Kidney epithelial cell (primary cell): ENCODE results near the gene VSIR. TPM values are rescaled to one million over a fixed set of nuclear protein-coding genes. Genes with fewer than 3 reads are reported as not detected.

Experiments used
- DNase-seq: peaks from one replicate; pipeline ENCODE4 v3.0.0-alpha.2; 2010; ENCODE audit warnings: low read depth
- H3K27me3 ChIP-seq: 2 replicates; pipeline ENCODE4 v1.6.0; 2011; ENCODE audit warnings: low read length; ENCODE audit not compliant: control insufficient read depth, insufficient read depth
- H3K36me3 ChIP-seq: 2 replicates; pipeline ENCODE4 v1.5.1; 2011; ENCODE audit warnings: low read length; ENCODE audit not compliant: control insufficient read depth, insufficient read depth
- H3K4me3 ChIP-seq: 2 replicates; pipeline ENCODE4 v1.5.1; 2011; ENCODE audit warnings: low read depth, mild to moderate bottlenecking, control low read depth, low read length
- CTCF ChIP-seq: IDR thresholded peaks from 2 replicates; pipeline ENCODE4 v1.5.1; 2011; ENCODE audit warnings: mild to moderate bottlenecking, moderate library complexity, low read length, control low read depth, inconsistent platforms; ENCODE audit not compliant: insufficient read depth, poor library complexity, severe bottlenecking
- total RNA-seq: library from RNA; depleted of rRNA; stranded (reverse); fragments of >200 nt; gene quantifications from 2 replicates; pipeline ENCODE4 v1.2.3, GENCODE V29; 2015

VSIR gene
- total RNA-seq, 1 donor from 2014 or later = 1.1 TPM

- DNase-seq = no peak
- Histone ChIP-seq H3K4me3 (no peak overlapping the region), H3K36me3 (peaks cover 5% of the 10 kb centered on the region), H3K27me3 (no peaks in the 10 kb centered on the region)
- TF ChIP-seq CTCF = no peak
Observed at GRCh38 chr10:71814922-71815411, 41.6 kb upstream of the VSIR start.

DNA sequence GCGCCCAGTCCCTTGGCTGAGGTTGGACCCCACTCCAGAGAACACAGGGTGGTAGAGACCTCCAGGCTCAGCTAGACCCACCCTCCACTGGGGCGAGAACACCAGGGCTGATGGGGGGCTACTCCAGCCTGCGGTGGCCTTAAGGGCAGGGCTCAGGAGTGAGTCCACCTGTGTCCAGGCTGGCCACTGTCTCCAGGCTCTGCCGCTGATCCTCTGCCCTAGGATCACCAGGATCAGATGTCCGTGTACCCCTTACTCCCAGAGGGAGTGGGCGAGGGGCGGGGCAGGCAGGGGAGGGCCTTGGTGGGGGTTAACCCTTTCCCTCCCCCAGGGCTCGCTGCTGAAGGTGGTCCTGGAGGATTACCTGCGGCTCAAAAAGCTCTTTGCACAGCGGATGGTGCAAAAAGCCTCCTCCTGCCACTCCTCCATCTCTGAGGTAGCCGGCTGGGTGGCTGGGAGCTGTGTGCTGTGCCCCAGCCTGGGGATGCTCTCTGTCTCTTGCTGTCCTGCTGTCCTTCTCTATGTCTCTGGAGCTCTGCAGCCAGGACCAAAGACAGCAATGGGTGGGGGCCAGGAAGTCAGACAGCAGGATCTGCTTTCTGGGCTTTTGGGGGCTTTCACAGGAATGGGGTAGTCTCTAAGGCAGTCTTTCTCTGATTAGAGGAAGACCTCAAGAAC is 39.7 kb upstream of the VSIR start:
- TF ChIP-seq CTCF = no peak
- no peak for DNase-seq
- Histone ChIP-seq H3K27me3 (no peaks in the 10 kb centered on the region), H3K4me3 (no peak overlapping the region), H3K36me3 (no peaks in the 10 kb centered on the region)

- no peak for DNase-seq
- Histone ChIP-seq H3K36me3 (no peaks in the 10 kb centered on the region), H3K4me3 (no peak overlapping the region), H3K27me3 (no peaks in the 10 kb centered on the region)
- TF ChIP-seq CTCF = peak; percentile 85
Observed at GRCh38 chr10:71812016-71812912, 38.9 kb upstream of the VSIR start.

GRCh38 chr10:71811351-71811750 is 38.0 kb upstream of the VSIR start:
- Histone ChIP-seq H3K36me3 (no peaks in the 10 kb centered on the region), H3K4me3 (no peak overlapping the region), H3K27me3 (no peaks in the 10 kb centered on the region)
- TF ChIP-seq CTCF = no peak
- no peak for DNase-seq

GRCh38 chr10:71810048-71810750 is 36.9 kb upstream of the VSIR start:
- Histone ChIP-seq H3K27me3 (peaks cover 9% of the 10 kb centered on the region), H3K4me3 (no peak overlapping the region), H3K36me3 (no peaks in the 10 kb centered on the region)
- no peak for DNase-seq
- no peak for TF ChIP-seq CTCF
